CD4-positive, alpha-beta T cell treated with Interleukin-6 at 100 ng/mL for 8 hours (primary cell): ENCODE data around the gene SLC30A7.
"Not testable (repeated sequence)": the region's sequence is repeated elsewhere in the genome, so short reads cannot be mapped to it uniquely, and the experiment has no call there.

Experiments
- DNase-seq: peaks from one replicate; pipeline ENCODE4 v3.0.0-alpha.2; 2020; ENCODE audit warnings: mixed read lengths, low spot score

SLC30A7 gene

GRCh38 chr1:100941580-100942216, 45.8 kb downstream of the SLC30A7 start:
- no peak for DNase-seq

- DNase-seq: no peak
These were observed 46.6 kb downstream of the SLC30A7 start for GRCh38 chr1:100942304-100943046.

- DNase-seq: no peak
These were observed 47.6 kb downstream of the SLC30A7 start for GRCh38 chr1:100943533-100943932.

- DNase-seq: not testable (repeated sequence)
These were observed 50.2 kb downstream of the SLC30A7 start for GRCh38 chr1:100946064-100946463.

GRCh38 chr1:100947816-100948215, 51.9 kb downstream of the SLC30A7 start:
- DNase-seq: not testable (repeated sequence)

- DNase-seq: not testable (repeated sequence)
These were observed 53.0 kb downstream of the SLC30A7 start for GRCh38 chr1:100948721-100949405.

GRCh38 chr1:100949515-100950158, 53.7 kb downstream of the SLC30A7 start:
- DNase-seq: peak; percentile 84

GRCh38 chr1:100950337-100950736, 54.4 kb downstream of the SLC30A7 start:
- no peak for DNase-seq

GRCh38 chr1:100950781-100951180, 54.9 kb downstream of the SLC30A7 start:
- no peak for DNase-seq

- DNase-seq: no peak
These were observed 56.3 kb downstream of the SLC30A7 start for GRCh38 chr1:100952104-100952745.

- not testable (repeated sequence) for DNase-seq
These were observed 57.1 kb downstream of the SLC30A7 start for GRCh38 chr1:100952970-100953369.

- no peak for DNase-seq
These were observed 58.3 kb downstream of the SLC30A7 start for GRCh38 chr1:100953960-100954730.

GRCh38 chr1:100955322-100955721, 59.4 kb downstream of the SLC30A7 start:
- no peak for DNase-seq

- no peak for DNase-seq
These were observed 63.7 kb downstream of the SLC30A7 start for GRCh38 chr1:100959502-100960060.

GRCh38 chr1:100960098-100960497, 64.2 kb downstream of the SLC30A7 start:
- no peak for DNase-seq

GRCh38 chr1:100968621-100969020, 72.7 kb downstream of the SLC30A7 start:
- DNase-seq: no peak

- no peak for DNase-seq
These were observed 73.4 kb downstream of the SLC30A7 start for GRCh38 chr1:100969327-100969726.

GRCh38 chr1:100971021-100971420, 75.1 kb downstream of the SLC30A7 start:
- DNase-seq: no peak

GRCh38 chr1:100972185-100972584, 76.3 kb downstream of the SLC30A7 start:
- DNase-seq: no peak

- no peak for DNase-seq
These were observed 81.0 kb downstream of the SLC30A7 start for GRCh38 chr1:100976936-100977335.

GRCh38 chr1:100979631-100980030, 83.7 kb downstream of the SLC30A7 start:
- no peak for DNase-seq
